Lower leg skin (tissue), 3 donors: ENCODE data around the gene HMGXB3.

Experiments used
- CTCF ChIP-seq, 3 donors: fragments of 450-650 bp; IDR thresholded peaks; one replicate each; pipeline ENCODE4 v1.5.1; 2016; ENCODE audit warnings: antibody characterized with exemption in 3 of 3, mild to moderate bottlenecking in 3 of 3, moderate library complexity in 2 of 3
- POLR2A ChIP-seq, 2 donors: fragments of 450-650 bp; IDR thresholded peaks; one replicate each; pipeline ENCODE4 v1.6.1; 2016 to 2017; ENCODE audit warnings: antibody characterized with exemption in 2 of 2, mild to moderate bottlenecking in 1 of 2, moderate library complexity in 1 of 2

GRCh38 chr5:150006318-150006717 is 5.8 kb downstream of the HMGXB3 start:
- TF ChIP-seq CTCF (IDR thresholded peaks at IDR 0.05), result no peak
- no peak for TF ChIP-seq POLR2A (IDR thresholded peaks at IDR 0.05)
